Forelimb muscle (tissue), 1 donor: ENCODE results near the gene ALAD. TPM values are rescaled to one million over a fixed set of nuclear protein-coding genes. Genes with fewer than 3 reads are reported as not detected.

Experiments
- DNase-seq: peaks from one replicate; pipeline ENCODE4 v3.0.0-alpha.2; 2013; ENCODE audit warnings: low read depth
- polyA plus RNA-seq: library from polyadenylated mRNA; unstranded; fragments of 120-200 nt; gene quantifications from one replicate; pipeline ENCODE4 v1.2.1, GENCODE V29; 2013; ENCODE audit not compliant: insufficient read length

ALAD gene
- polyA plus RNA-seq, 1 donor, result 18.1 TPM

DNA sequence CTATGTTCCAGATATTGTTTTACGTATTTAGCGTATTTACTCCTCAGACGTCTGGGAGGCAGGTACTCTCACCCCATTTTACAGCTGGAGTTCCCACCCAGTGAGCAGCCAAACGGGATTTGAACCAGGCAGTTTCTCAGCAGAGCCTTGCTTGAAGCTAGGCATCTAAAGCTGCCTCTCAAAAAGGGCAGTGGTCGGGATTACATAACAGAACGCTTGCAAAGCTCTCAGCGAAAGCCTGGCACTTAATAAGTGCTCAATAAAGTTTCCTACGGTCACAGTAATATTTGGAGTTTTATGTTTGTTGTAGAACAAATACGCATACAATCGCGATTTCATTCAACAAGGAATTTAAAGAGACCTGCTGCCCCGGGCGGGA lies 52.0 kb downstream of the ALAD start:
- no peak for DNase-seq

DNA sequence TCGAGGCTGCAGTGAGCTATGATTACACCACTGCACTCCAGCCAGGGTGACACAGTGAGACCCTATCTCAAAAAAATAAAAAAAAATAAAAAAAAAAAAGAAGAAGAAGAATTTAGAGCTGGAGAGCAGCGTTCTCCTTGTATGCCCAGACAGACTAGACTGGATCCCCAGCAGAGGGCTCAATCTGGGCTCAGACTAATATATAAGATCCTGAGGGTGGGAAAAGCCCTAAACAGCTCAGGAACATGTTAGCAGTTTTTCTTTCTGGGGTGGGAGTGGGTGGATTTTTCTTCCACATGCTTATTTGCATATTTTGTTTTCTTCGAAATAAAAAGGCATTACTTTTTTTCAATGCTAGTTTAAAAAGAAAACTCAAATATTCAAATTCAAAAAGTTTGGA lies 52.6 kb downstream of the ALAD start:
- no peak for DNase-seq

DNA sequence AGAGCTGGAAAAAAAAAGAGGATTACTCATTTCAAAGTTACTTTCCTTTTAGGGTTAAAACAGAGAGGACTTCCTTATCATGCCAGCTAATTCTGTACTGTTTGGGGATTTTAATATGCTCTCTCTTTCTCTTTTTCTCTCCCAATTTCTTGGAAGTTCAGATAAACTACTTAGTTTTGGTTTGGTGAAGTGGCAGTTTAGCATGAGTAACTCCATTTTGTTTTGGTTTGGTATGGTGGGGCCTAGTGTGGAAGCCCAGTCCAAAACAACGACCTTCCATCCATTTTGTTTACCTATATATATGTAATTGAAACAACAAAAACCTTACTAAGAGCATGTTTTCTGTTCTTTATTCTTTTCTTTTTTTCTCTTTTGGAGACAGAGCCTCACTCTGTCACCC lies 55.4 kb downstream of the ALAD start:
- no peak for DNase-seq

DNA sequence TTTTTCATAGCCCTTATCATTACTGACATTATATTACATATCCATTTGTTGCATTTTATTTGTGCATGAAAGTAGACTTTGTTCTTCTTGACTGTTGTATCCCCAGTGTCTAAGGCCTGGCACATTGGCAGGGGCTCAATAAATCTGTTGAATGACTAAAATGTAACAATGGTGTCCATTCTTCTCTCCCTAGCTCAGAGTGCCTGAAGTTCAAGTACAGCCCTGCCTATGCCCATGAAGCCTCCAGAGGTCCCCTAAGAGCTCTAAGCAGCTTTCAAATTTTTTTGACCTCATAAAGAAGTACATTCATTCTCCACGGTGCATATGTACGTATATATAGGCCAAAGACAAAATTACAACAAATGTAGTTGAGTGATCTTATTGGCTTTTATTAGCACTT lies 55.9 kb downstream of the ALAD start:
- DNase-seq, result no peak

GRCh38 chr9:113343732-113344231 lies 57.3 kb downstream of the ALAD start:
- no peak for DNase-seq

GRCh38 chr9:113341712-113342410 lies 59.2 kb downstream of the ALAD start:
- no peak for DNase-seq

GRCh38 chr9:113340011-113340699 lies 60.9 kb downstream of the ALAD start, which contains the start of gene WDR31:
Gene WDR31, minus strand, starts transcription at chr9:113340275. Its CDS starts 8,253 bp downstream, at chr9:113332022.
- DNase-seq, result peak; percentile 60

GRCh38 chr9:113337714-113338113 lies 63.4 kb downstream of the ALAD start:
- DNase-seq, result no peak

Other genes starting within 250 kb of the ALAD start
- 19.3 TPM for gene FKBP15, start 180.0 kb downstream of the ALAD start, polyA plus RNA-seq
- gene SLC31A1, start 179.7 kb downstream of the ALAD start, polyA plus RNA-seq, result 7.8 TPM
- gene CDC26, start 125.7 kb downstream of the ALAD start, polyA plus RNA-seq, result 20.3 TPM
- gene PRPF4, start 125.6 kb downstream of the ALAD start, polyA plus RNA-seq, result 16.6 TPM
- gene RNF183, start 97.9 kb downstream of the ALAD start, polyA plus RNA-seq, result not detected
- gene WDR31, start 61.0 kb downstream of the ALAD start, polyA plus RNA-seq, result 1.7 TPM
- 0.29 TPM for gene BSPRY, start 51.7 kb downstream of the ALAD start, polyA plus RNA-seq
- gene HDHD3, start 24.3 kb downstream of the ALAD start, polyA plus RNA-seq, result 4.2 TPM
- 45.3 TPM for gene POLE3, start 9.4 kb upstream of the ALAD start, polyA plus RNA-seq
- gene C9orf43, start 9.5 kb upstream of the ALAD start, polyA plus RNA-seq, result 0.40 TPM
- gene RGS3, start 62.4 kb upstream of the ALAD start, polyA plus RNA-seq, result 32.6 TPM